H9 (cell line): ENCODE results near the gene PNO1. TPM values are rescaled to one million over a fixed set of nuclear protein-coding genes. Genes with fewer than 3 reads are reported as not detected.

ENCODE experiments used
- DNase-seq: peaks from one replicate; pipeline ENCODE4 v3.0.0-alpha.2; 2017
- H2AFZ ChIP-seq: one replicate; pipeline ENCODE4 v1.6.1; 2013; ENCODE audit warnings: mild to moderate bottlenecking, low read length, control low read depth, moderate library complexity
- H2AK5ac ChIP-seq: 2 replicates; pipeline ENCODE4 v1.6.1; 2013; ENCODE audit warnings: low read length, control low read depth, mixed read lengths; ENCODE audit not compliant: insufficient read length
- H2BK120ac ChIP-seq: one replicate; pipeline ENCODE4 v1.6.1; 2013; ENCODE audit warnings: low read depth, mild to moderate bottlenecking, low read length, control low read depth, inconsistent platforms; ENCODE audit not compliant: poor library complexity, severe bottlenecking
- H2BK12ac ChIP-seq: 2 replicates; pipeline ENCODE4 v1.6.1; 2013; ENCODE audit warnings: low read length, control low read depth, mixed read lengths, low read depth; ENCODE audit not compliant: insufficient read length
- H2BK15ac ChIP-seq: 2 replicates; pipeline ENCODE4 v1.6.1; 2013; ENCODE audit warnings: low read depth, low read length, control low read depth
- H2BK20ac ChIP-seq: one replicate; pipeline ENCODE4 v1.6.1; 2013; ENCODE audit warnings: low read depth, mild to moderate bottlenecking, low read length, control low read depth, inconsistent platforms; ENCODE audit not compliant: poor library complexity, severe bottlenecking
- H2BK5ac ChIP-seq: 2 replicates; pipeline ENCODE4 v1.6.1; 2013; ENCODE audit warnings: low read length, control low read depth, mixed read lengths; ENCODE audit not compliant: insufficient read length
- H3K14ac ChIP-seq: 2 replicates; pipeline ENCODE4 v1.6.1; 2013; ENCODE audit warnings: low read length, control low read depth; ENCODE audit not compliant: insufficient read depth
- H3K18ac ChIP-seq: 2 replicates; pipeline ENCODE4 v1.6.1; 2013; ENCODE audit warnings: low read depth, mild to moderate bottlenecking, mixed read lengths, low read length, control low read depth; ENCODE audit not compliant: insufficient read length
- H3K23ac ChIP-seq: 2 replicates; pipeline ENCODE4 v1.6.1; 2013; ENCODE audit warnings: low read length, control low read depth, mixed read lengths, low read depth; ENCODE audit not compliant: insufficient read length
- H3K23me2 ChIP-seq: 2 replicates; pipeline ENCODE4 v1.6.1; 2013; ENCODE audit warnings: low read depth, mild to moderate bottlenecking, mixed read lengths, low read length, control low read depth; ENCODE audit not compliant: insufficient read length, poor library complexity, severe bottlenecking
- H3K27ac ChIP-seq: 2 replicates; pipeline ENCODE4 v1.5.1; 2013; ENCODE audit warnings: low read length, control low read depth, mixed read lengths, low read depth; ENCODE audit not compliant: insufficient read length
- H3K27me3 ChIP-seq: 2 replicates; pipeline ENCODE4 v1.6.1; 2013; ENCODE audit warnings: low read length, control low read depth, inconsistent platforms; ENCODE audit not compliant: insufficient read depth
- H3K4ac ChIP-seq: 2 replicates; pipeline ENCODE4 v1.6.1; 2013; ENCODE audit warnings: low read depth, mild to moderate bottlenecking, control low read depth, inconsistent platforms, low read length, moderate library complexity
- H3K4me1 ChIP-seq: 2 replicates; pipeline ENCODE4 v1.6.1; 2013; ENCODE audit warnings: low read length, control low read depth, inconsistent platforms; ENCODE audit not compliant: insufficient read depth
- H3K4me2 ChIP-seq: 2 replicates; pipeline ENCODE4 v1.6.1; 2013; ENCODE audit warnings: low read length, control low read depth, mixed read lengths; ENCODE audit not compliant: insufficient read length, insufficient read depth
- H3K56ac ChIP-seq: 2 replicates; pipeline ENCODE4 v1.6.1; 2013; ENCODE audit warnings: low read depth, mild to moderate bottlenecking, mixed read lengths, low read length, control low read depth; ENCODE audit not compliant: insufficient read length
- H3K79me1 ChIP-seq: 2 replicates; pipeline ENCODE4 v1.6.1; 2013; ENCODE audit warnings: low read depth, mild to moderate bottlenecking, moderate library complexity, low read length, control low read depth, inconsistent platforms; ENCODE audit not compliant: insufficient read depth, poor library complexity, severe bottlenecking
- H3K79me2 ChIP-seq: 2 replicates; pipeline ENCODE4 v1.6.1; 2013; ENCODE audit warnings: low read length, control low read depth, inconsistent platforms; ENCODE audit not compliant: insufficient read depth
- H3K9ac ChIP-seq: 2 replicates; pipeline ENCODE4 v1.6.1; 2013; ENCODE audit warnings: low read length, control low read depth, mixed read lengths; ENCODE audit not compliant: insufficient read length; ENCODE audit errors: extremely low read depth
- H3K9me3 ChIP-seq: one replicate; pipeline ENCODE4 v1.6.1; 2013; ENCODE audit warnings: low read depth, low read length, inconsistent platforms; ENCODE audit not compliant: control insufficient read depth
- H3T11ph ChIP-seq: one replicate; pipeline ENCODE4 v1.6.1; 2013; ENCODE audit warnings: mild to moderate bottlenecking, low read length, control low read depth, inconsistent platforms
- H4K20me1 ChIP-seq: one replicate; pipeline ENCODE4 v1.6.1; 2013; ENCODE audit not compliant: control insufficient read depth, insufficient read length, insufficient read depth
- H4K5ac ChIP-seq: 2 replicates; pipeline ENCODE4 v1.6.1; 2013; ENCODE audit warnings: low read depth, mild to moderate bottlenecking, mixed read lengths, low read length, control low read depth; ENCODE audit not compliant: insufficient read length
- H4K8ac ChIP-seq: replicated peaks from 2 replicates; pipeline ENCODE4 v1.6.1; 2013; ENCODE audit warnings: low read length, control low read depth, mixed read lengths, low read depth; ENCODE audit not compliant: insufficient read length
- H4K91ac ChIP-seq: 2 replicates; pipeline ENCODE4 v1.6.1; 2013; ENCODE audit warnings: low read depth, mild to moderate bottlenecking, moderate library complexity, mixed read lengths, low read length, control low read depth; ENCODE audit not compliant: insufficient read length
- H3K27ac Mint-ChIP-seq, 3 experiments: 2 replicates in 2 of 3; 3 replicates in 1 of 3; pipeline ENCODE4 v1.8.0; 2020 to 2021; ENCODE audit warnings: mixed read lengths in 3 of 3, mild to moderate bottlenecking in 1 of 3, moderate library complexity in 1 of 3
- H3K27me3 Mint-ChIP-seq: 2 replicates; pipeline ENCODE4 v1.8.0; 2021; ENCODE audit warnings: low read depth, mild to moderate bottlenecking, moderate library complexity, mixed read lengths
- H3K36me3 Mint-ChIP-seq, 3 experiments: 2 replicates in 2 of 3; 3 replicates in 1 of 3; pipeline ENCODE4 v1.8.0; 2020 to 2021; ENCODE audit warnings: low read depth in 3 of 3, mixed read lengths in 3 of 3; ENCODE audit not compliant: insufficient read depth in 1 of 3
- H3K4me1 Mint-ChIP-seq, 2 experiments: 2 replicates each; pipeline ENCODE4 v1.8.0; 2020; ENCODE audit warnings: mixed read lengths in 2 of 2
- H3K4me3 Mint-ChIP-seq, 2 experiments: 2 replicates in 1 of 2; 3 replicates in 1 of 2; pipeline ENCODE4 v1.8.0; 2020 to 2021; ENCODE audit warnings: mild to moderate bottlenecking in 2 of 2, mixed read lengths in 2 of 2, moderate library complexity in 1 of 2
- H3K9me3 Mint-ChIP-seq, 2 experiments: 2 replicates in 1 of 2; 3 replicates in 1 of 2; pipeline ENCODE4 v1.8.0; 2020; ENCODE audit warnings: mild to moderate bottlenecking in 2 of 2, mixed read lengths in 2 of 2, moderate library complexity in 1 of 2
- CTCF ChIP-seq: fragments of 200-600 bp; sonication (generic); conservative IDR thresholded peaks from 3 replicates; pipeline ENCODE4 v1.8.0; 2021; ENCODE audit warnings: antibody characterized with exemption, mild to moderate bottlenecking
- WGBS: extraction: QIAGEN DNeasy Blood & Tissue Kit; methylation state at CpG from one replicate; pipeline ENCODE4 v1.1.7; 2013; ENCODE audit warnings: missing lambda C conversion rate, low lambda C conversion rate, mixed read lengths; ENCODE audit not compliant: insufficient read length; ENCODE audit errors: extremely low coverage; 5-methylcytosine and 5-hydroxymethylcytosine counted together
- total RNA-seq: library from RNA; stranded (reverse); gene quantifications from 2 replicates; pipeline ENCODE4 v1.2.1, GENCODE V29; 2021

Gene PNO1
- total RNA-seq, 1 experiment from 2014 or later: 46.5 TPM

GRCh38 chr2:68124321-68124720 is 33.4 kb upstream of the PNO1 start:
- H3K9me3 Mint-ChIP-seq: no peaks in the 10 kb centered on the region
- Histone ChIP-seq H3K79me1 (no peaks in the 10 kb centered on the region), H3K56ac (no peak overlapping the region), H3K4me1 (no peaks in the 10 kb centered on the region), H3K14ac (no peak overlapping the region), H3T11ph (no peak overlapping the region), H3K79me2 (no peaks in the 10 kb centered on the region), H2BK120ac (no peak overlapping the region), H3K23ac (no peak overlapping the region), H3K27ac (no peak overlapping the region), H2BK15ac (no peak overlapping the region), H4K5ac (no peak overlapping the region), H3K9me3 (no peaks in the 10 kb centered on the region), H3K23me2 (no peaks in the 10 kb centered on the region), H3K4me2 (no peak overlapping the region), H2AK5ac (no peak overlapping the region), H3K18ac (no peak overlapping the region), H2BK12ac (no peak overlapping the region), H2BK20ac (no peak overlapping the region), H2AFZ (no peak overlapping the region), H4K8ac (no peak overlapping the region), H3K27me3 (no peaks in the 10 kb centered on the region), H2BK5ac (no peak overlapping the region), H3K4ac (no peak overlapping the region), H4K20me1 (no peaks in the 10 kb centered on the region), H4K91ac (no peak overlapping the region), H3K9ac (no peak overlapping the region)
- H3K27ac Mint-ChIP-seq: no peak overlapping the region
- WGBS: no CpG with 5 or more reads among the region's 2 CpGs
- H3K27me3 Mint-ChIP-seq: no peaks in the 10 kb centered on the region; the same call in 1 of the 2 replicates
- TF ChIP-seq CTCF: no peak
- peaks cover 6 to 9% of the 10 kb centered on the region in 2 experiments; a peak in 2 of 4 replicates for H3K4me1 Mint-ChIP-seq
- H3K36me3 Mint-ChIP-seq: no peaks in the 10 kb centered on the region
- H3K4me3 Mint-ChIP-seq: no peak overlapping the region
- DNase-seq: no peak
